Stimulated activated CD8-positive, alpha-beta memory T cell treated with anti-CD3 and anti-CD28 coated beads, Interleukin-15, amount 100 ng/mL, for 48 hours (primary cell): Measurements from ENCODE around the gene TRIM25.

Source experiments
- DNase-seq, 2 donors: peaks; one replicate each; pipeline ENCODE4 v3.0.0-alpha.2; 2020; ENCODE audit warnings: low read depth in 2 of 2

TRIM25 gene

DNA sequence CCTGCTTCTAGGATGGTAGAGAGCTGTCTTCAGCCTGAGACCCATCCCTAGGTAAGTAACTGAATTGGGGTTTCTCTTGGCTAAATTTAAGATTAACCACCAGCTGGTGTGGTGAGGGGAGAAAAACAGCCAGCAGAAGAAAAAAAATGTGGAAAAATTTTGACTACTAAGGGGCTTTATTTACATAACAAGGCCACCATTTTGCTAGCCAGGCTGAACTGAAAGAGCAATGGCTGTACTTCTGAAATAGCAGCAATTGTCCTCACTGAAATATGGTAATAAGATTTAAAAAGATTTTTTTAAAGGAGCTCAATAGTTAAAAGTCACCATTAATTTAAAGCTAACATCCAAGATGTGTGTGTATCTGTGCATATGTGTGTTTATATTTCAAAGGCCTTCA, 12.4 kb upstream of the TRIM25 start:
- DNase-seq: no peak

DNA sequence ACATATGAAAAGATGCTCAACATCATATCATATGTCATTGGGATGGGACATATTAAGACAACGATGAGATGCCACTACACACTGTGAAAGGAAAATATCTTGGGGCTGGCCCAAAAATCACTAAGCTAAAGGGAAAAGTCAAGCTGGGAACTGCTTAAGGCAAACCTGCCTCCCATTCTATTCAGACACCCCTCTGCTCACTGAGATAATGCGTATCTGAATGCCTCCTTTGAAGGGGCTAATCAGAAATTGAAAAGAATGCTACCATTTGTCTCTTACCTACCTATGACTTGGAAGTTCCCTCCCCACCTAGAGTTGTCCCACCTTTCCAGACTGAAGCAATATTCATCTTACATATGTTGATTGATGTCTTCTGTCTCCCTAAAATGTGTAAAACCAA, 11.2 kb upstream of the TRIM25 start:
- DNase-seq: no peak

GRCh38 chr17:56919717-56920116, 5.9 kb upstream of the TRIM25 start:
- no peak for DNase-seq

DNA sequence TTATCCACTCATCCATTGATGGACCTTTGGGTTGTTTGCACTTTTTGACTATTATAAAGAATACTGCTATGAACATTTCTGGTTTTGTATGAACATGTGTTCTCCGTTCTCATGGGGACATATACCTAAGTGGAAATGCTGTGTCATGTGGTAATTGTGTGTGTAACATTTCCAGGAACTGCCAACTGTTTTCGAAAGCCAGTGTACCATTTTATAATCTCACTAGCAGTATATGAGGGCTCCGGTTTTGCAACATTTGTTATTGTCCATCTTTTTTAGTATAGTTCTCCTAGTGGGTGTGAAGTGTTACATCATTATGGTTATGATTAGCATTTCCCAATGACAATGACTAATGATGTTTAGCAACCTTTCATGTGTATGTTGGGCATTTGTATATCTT, 5.1 kb upstream of the TRIM25 start:
- no peak for DNase-seq

- no peak for DNase-seq
These were observed 3.9 kb upstream of the TRIM25 start for GRCh38 chr17:56917559-56918296.

DNA sequence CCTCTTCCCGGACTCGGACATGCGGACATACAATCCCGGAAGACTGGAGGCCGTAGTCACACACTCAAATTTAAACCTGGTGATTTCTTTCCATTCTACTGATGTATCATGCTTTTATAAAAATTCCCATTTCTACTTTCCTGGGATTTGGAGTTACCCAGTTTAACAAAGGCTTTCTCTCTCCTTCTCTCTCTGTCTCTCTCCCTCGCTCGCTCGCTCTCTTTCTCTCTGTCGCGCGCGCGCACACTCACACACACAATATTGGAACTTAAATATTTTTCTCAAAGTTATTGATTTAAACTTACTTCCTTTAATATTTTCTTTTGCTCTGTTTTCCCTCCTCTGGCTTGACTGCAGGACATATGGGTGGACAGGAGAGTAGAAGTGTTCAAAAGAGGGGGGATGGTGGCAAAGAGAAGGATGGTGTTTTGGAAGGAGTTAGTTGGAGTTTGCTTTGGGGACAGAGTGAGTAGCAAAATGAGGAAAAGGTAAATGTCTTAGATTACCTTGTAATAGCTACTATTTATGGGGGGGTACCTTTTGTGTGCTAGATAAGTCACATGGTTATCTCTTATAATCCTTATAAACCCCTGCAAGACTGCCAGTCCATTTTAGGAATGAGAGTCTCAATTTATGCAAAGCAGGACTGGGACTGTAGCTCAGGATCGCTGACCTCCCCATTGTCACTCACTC, 878 bp upstream of the TRIM25 start:
- DNase-seq: no peak

- DNase-seq: no peak
These were observed 439 bp downstream of the TRIM25 start for GRCh38 chr17:56913353-56913866.

DNA sequence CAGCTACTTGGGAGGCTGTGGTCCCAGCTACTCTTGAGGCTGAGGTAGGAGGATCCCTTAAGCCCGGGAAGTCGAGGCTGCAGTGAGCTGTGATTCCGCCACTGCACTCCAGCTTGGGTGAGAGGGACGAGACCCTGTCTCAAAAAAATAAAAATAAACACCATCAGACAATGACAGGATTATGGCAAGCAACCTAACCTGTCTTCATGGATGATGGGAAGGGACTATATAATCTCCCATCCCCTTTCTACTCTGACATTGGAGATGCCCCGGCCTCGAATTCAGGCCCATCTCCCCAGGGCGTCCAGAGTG, 893 bp downstream of the TRIM25 start:
- no peak for DNase-seq

DNA sequence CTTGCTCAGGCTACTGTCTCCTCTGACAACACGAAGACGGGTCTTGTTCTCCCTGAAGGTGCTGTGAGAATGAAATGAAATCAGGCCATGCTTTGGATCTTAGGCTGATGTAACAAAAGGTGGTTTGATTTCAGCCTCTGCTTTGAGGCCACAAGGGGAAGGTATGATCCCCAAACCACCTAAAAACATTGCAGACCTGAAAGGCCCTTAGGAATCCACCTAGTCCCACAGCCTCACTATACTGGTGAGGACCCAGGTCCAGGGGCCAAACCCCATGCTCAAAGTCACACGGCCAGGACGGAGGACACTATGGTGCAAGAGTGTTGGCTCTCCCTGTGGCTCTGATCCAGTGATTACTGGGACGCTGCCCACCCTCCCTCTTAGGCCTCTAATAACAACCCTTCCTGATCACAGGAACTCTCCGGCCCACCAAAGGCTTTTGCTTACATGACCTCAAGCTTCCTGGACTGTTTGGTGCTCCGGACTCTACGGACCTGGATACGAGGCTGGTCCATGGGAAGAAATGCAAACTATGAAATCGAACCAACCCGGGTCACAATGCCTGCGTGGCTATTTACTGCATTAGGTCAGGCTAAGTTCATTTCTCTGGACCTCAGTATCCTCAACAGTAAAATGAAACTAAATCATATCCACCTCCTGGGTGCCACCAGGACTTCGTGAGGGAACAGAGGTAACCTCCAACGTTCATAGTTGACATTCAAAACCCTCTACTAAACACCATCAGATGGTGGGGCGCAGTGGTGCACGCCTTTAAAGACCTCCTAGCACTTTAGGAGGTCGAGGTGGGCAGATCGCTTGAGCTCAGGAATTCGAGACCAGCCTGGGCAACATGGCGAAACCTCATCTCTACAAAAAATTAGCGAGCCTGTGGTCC, 1.5 kb downstream of the TRIM25 start:
- DNase-seq: no peak

- no peak for DNase-seq
These were observed 3.2 kb downstream of the TRIM25 start for GRCh38 chr17:56910509-56911235.

DNA sequence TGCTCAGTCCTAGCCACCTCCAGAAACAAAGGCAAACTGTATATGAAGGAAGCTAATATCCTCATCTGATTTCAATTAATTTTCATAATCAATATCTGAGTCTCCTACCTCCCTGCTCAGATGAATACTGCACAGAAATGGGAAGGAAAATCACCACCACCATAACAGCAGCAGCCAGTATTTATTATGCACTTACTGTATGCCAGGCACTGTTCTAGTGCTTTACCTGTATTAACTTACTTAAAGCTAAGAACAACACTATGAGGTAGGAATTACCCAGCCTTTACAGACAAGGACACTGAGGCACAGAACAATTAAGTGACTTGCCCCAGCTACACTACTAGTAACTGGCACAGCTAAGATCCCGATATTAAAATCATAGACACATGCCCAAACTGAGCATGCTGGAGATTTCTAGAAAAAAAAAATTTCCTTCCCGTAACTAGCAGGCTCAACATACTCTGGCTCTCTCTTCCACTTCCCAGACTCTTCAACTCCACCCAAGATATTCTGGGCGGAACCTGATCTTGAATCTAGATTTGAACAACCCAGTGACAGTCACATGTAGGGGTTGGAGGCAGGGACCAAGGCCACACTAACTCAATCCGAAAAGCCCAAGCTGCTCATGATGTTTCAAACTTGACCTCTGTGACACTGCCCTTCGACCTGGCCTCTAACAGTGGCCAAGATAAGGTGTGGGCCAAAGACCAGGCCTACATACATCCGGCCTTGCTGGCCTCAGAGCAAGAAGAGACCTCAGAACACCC, 3.9 kb downstream of the TRIM25 start:
- DNase-seq: no peak

GRCh38 chr17:56908001-56908542, 5.8 kb downstream of the TRIM25 start:
- DNase-seq: peak in 1 of 2 donors; percentile 21

DNA sequence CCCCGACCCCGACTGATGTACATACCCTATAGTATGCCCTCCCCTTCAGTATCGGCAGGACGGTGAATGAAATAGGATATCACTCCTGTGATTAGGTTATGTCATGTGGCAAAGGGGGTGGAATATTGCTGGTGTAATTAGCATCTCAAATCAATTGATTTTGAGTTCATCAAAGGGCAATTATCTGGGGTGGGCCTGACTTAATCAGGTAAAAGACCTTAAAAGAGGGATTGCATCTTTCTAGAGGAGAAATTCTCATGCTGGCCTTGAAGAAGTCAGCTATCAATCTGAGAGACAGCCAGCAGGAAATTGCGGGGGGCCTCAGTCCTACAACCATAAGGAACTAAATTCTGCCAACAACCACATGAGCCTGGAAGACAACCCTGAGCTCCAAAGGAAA, 10.3 kb downstream of the TRIM25 start:
- DNase-seq: no peak

GRCh38 chr17:56902348-56902747, 11.5 kb downstream of the TRIM25 start:
- no peak for DNase-seq

GRCh38 chr17:56899403-56899802, 14.4 kb downstream of the TRIM25 start:
- DNase-seq: no peak

- DNase-seq: no peak
These were observed 15.0 kb downstream of the TRIM25 start for GRCh38 chr17:56898874-56899273.

DNA sequence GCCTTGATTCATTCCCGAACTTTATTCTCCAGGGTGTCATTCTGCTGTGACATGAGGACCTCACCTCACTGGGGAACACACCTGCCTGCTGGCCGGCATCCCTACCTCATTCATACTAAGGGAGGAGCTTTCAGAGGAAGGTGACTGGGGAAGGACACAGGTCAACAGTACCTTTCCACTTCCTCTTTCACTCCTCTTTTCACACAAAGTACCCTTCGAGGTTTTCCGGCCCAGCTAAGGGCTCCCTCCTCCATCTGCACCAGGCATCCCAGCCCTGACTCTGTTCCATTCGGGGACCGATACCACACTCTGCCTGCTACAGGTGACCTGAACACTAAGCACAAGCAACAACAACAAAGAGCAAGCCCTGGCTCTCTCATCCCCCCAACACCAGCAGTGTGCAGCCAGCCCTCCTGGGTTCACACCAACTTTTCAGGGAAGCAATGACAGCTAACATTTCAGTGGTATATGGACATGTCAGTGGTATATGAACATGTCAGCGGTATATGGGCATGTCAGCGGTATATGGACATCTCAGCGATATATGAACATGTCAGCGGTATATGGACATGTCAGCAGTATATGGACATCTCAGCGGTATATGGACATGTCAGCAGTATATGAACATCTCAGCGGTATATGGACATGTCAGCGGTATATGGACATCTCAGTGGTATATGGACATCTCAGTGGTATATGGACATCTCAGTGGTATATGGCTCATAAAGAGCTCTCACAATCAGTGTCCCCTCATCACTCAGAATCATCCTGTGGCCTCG, 16.0 kb downstream of the TRIM25 start:
- no peak for DNase-seq

DNA sequence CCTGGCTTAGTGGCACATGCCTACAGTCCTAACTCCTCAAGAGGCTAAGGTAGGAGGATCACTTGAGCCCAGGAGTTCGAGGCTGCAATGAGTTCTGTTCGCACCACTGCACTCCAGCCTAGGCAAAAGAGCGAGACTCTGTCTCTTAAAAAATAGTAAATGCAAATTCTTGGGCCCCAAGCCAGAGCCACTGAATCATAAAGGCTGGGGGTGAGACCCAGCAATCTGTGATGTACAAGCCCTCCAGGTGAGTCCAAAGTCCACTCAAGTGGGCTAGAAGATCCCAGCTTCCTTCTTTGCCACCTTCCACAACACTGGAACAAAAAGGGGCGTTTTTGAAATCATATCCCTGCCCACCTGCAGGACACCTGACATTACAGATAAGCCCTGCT, 16.9 kb downstream of the TRIM25 start:
- DNase-seq: no peak

DNA sequence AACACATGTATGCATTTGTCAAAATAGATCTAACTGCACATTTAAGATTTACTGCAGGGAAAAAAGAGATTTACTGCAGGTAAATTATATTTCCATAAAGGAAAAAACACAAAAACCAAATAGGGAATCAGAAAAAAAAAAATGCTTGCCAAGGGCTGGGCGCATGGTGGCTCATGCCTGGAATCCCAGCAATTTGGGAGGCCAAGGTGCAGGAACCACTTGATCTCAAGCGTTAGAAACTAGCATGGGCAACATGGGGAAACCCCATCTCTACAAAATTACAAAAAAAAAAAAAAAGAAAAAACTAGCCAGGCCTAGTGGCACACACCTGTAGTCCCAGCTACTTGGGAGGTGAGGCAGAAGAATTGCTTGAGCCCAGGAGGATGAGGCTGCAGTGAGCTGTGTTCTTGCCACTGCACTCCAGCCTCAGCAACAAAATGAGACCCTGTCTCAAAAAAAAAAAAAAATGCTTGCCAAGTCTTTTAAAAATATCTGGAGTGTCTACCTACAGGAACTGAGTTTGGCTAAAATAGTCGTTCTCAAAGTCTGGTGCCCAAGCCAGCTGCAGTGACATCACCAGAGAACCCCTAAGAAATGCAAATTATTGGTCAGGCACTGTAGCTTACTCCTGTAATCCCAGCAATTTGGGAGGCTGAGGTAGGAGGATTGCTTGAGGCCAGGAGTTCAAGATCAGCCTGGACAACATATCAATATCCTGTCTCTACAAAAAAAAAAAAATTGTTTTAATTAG, 17.5 kb downstream of the TRIM25 start:
- no peak for DNase-seq
